ENCODE data around the gene MIOX.
"Not testable (repeated sequence)": the region's sequence is repeated elsewhere in the genome, so short reads cannot be mapped to it uniquely, and the experiment has no call there.

MIOX gene

DNA sequence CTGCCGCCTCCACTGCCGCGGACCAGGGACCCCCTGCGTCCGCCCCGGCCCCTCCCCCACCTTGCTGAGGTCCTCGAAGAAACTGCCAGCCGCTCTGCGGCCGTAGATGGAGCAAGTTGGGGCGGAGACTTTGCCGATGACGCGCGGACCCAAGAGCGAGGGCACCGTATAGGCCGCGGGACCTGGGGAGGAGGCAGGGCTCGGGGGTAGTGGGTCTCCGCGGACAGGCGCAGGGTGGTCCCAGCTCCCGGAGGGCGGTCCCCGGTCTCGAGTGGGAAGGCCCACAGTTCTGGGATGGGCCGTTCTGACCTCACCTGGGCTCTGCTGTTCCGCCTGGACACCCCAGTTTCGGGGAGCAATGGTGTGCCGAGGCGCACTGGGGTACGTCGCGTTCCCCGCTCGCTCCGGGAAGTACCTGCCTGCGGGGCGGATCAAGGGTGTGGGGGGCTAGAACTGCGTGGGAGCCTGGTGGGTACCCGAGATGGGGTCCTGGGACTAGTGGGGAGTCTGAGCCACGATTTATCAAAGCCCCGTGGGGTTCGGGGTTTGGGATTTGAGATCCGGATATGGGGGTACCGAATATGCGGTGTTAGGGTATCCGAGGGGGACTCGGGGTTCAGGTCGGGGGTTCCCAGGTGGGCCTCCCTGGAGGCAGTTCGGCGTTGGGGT lies 44.4 kb downstream of the MIOX start:
- peak; percentile 43 for DNase-seq

DNA sequence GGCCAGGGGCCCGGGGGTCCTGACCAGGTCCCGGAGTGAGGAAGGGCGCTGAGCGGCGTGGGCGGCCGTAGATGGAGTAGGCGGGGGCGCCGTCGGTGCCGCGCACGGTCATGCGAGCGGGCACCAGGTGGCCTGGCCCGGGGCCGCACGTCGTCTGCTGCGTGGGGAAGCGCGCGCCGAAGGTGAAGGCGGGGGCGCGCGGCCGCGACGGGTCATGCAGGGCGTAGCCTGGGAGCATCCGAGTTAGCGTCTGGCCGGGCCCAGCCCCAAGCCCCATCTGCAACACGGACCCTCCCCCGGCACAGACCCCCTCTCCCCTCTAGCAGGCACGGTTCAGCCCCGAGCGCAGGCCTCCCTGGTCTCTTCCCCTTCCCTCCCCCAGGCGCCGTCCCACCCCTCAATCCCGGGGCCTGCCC lies 44.9 kb downstream of the MIOX start:
- DNase-seq, result no peak

DNA sequence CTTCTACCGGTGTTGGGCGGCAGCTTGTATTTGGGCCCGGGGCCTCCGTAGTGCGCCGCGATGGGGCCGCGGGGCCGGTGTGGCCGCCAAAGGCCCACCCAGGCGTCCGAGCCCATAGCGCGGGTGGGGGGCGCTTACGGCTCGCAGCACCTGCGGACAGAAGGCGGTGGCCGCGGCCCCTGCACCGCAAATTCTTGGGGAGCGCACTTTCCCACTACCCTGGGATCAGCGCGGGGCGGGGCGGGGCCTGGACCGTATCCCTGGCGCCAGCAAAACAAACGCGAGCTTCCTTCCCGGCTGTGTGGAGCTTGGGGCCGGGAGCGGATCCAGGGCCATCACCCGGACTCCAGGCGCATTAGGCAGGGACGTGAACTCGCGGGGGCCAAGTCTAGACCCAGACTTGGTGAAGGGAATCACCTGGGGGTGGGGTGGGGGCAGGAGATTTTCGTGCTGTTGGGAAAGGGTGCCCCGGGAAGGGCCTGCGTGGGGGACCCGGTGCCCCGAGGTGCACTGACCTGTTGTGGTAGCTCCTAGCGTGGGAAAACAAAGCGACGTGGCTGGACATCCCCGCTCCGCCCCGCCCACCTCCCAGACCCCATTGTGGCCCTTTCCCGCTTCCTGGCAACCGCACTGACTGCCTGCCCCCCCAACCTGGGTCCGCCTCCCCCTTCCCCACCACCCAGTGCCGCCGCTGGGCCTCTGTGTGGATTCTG lies 45.5 kb downstream of the MIOX start:
- DNase-seq, result peak; percentile 24

DNA sequence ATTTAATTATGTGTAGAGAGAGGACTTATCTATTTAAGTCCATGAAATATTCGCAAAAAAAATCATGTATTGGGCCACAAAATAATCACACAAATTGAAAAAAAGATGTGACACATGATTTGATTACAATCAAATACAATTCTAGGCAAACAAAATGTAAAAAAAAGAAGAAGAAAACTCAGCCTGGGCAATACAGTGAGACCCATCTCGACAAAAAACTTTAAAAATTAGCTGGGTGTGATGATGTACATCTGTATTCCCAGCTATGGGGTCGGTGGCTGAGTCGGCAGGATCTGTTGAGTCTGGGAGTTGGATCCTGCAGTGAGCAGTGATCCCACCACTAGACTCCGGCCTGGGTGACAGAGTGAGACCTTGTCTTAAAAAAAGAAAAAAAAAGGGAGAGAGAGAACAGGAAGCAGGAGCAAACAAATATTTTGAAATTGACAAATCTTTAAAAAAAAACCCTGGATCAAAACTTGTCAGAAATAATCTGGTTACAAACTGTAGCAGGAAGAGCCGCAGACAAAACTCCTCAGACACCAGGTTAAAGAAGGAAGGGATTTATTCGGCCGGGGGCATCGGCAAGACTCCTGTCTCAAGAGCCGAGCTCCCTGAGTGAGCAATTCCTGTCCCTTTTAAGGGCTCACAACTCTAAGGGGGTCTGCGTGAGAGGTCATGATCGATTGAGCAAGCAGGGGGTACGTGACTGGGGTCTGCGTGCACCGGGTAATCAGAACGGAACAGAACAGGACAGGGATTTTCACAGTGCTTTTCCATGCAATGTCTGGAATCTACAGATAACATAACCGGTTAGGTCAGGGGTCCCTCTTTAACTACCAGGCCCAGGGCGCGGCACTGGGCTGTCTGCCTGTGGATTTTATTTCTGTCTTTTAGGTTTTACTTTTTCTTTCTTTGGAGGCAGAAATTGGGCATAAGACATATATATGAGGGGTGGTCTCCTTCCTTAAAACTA lies 46.5 kb downstream of the MIOX start:
- DNase-seq, result no peak

DNA sequence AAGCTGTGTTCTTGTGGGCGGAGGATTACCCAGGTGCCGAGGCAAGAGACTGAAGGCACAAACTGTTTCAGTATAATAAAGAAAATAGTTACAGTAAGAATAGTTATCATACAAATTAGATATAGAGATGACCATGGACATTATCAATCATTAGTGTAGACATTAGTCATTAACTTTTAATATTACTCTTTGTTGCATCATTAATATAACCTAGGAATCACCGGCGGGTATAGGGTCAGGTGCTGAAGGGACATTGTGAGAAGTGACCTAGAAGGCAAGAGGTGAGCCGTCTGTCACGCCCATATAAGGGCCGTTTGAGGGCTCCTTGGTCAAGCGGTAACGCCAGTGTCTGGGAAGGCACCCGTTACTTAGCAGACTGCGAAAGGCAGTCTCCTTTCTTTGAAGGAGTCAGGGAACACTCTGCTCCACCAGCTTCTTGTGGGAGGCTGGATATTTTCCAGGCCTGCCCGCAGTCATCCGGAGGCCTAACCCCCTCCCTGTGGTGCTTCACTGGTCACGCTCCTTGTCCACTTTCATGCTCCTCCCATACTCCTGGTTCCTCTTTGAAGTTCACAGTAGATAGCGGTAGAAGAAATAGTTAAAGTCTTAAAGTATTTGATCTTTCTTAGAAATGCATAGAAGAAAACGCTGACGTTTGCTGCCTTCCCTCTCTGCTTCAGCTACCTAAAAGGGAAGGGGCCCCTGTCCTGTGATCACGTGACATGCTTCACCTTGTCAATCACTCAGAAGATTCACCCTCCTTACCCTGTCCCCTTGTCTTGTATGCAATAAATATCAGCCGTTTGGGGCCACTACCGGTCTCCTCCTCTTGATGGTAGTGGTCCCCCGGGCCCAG lies 47.4 kb downstream of the MIOX start:
- not testable (repeated sequence) for DNase-seq

DNA sequence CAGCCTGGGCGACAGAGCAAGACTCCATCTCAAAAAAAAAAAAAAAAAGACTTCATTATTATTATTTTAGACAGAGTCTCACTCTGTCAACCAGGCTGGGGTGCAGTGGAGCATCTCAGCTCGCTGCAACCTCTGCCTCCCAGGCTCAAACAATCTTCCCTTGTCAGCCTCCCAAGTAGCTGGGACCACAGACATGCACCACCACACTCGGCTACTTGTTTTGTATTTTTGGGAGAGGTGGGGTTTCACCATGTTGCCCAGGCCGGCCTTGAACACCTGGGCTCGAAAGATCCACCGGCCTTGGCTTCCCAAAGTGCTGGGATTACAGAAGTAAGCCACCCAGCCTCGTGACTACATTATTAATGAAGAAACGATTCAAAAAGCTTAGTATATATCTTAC lies 48.5 kb downstream of the MIOX start:
- DNase-seq, result no peak

DNA sequence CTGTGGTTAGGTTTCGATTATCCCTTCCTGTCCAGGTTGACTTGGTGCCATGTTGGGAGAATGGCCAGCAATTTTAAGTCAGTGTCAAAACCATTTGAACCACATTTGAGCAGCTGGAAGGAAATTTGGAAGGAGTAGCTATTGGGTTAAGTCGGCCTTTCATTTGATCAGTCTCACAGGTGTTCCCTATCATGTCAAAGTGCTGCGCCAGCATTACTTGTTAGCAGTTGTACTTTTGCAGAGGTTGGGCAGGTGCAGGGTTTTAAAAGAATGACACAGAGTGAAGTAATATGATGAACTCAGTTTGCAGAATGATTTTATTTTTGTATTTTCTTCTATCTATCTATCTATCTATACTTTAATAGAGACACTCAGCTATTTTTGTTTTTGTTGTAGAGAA lies 49.6 kb downstream of the MIOX start:
- DNase-seq, result no peak

DNA sequence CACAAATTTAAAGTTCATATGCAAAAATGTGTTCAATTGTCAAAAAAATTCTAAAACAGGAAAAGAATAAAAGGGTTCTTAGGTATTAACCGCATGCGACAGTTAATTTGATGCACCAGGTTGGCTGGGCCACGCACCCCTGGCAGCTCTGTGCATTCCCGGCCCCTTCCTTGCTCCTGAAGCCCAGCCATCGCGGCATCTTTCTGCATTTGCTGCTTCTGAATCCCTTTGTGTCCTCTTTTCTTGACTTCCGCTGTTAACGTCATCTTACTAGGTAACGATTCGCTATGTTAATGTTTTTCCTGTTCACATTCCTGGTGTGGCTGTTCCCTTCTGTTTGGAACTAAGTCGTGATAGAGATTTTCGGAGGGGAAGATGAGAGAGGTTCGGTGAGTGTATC lies 51.1 kb downstream of the MIOX start:
- no peak for DNase-seq

Data from DMS153 (cell line).